Measurements from ENCODE around the gene MYH9.

The MYH9 gene

DNA sequence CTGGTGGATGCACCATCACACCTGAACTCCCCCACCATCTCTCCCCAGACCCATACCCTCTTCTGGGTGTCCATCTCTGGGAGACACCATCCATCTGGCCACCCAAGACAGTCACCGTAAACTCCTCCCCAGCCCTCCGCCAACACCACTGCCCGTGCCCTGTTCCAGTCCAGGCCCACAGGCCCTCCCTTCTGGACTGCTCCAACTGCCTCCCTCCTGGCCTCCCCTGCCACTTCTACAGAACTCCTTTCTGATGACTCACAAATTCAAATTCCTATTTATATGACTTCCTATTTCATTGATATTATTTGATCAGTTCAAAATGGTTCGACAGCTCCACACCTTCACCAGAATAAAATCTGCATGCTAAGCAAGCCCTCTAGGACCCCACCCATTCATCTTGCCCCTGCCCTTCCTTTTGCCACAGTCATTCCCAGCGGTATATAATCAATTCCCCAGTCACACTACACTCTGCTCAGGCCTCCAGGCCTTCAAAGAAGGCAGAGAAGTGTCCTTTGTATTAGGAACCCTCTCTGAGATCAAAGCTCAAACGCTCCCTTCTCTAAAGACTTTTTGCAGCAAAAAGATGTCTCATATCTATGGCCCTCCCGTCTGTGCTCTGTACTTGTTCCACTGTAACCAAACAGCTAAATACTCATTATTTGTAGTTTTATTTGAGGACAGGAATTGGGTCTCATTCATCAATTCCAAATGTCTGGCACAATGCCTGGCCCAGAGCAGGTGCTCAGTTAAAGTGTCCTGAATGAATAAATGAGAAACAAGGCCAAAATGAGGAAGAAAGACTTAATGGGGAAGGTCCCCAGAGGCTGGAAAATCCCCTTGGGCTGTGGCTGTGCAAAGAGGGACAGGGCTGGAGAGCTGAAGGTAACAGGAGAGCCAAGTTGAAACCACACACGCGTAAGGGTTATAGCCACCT is 29.0 kb downstream of the MYH9 start:
- Mint-ChIP-seq H3K27me3 (no peaks in the 10 kb centered on the region), H3K27ac (peak overlapping the region; percentile 91), H3K4me3 (peak overlapping the region; percentile 67), H3K9me3 (no peaks in the 10 kb centered on the region), H3K36me3 (ENCODE audit: low read depth) (peaks cover 57% of the 10 kb centered on the region), H3K4me1 (ENCODE audit: low read depth) (peaks cover 100% of the 10 kb centered on the region)

- Mint-ChIP-seq H3K27ac (peak overlapping the region; percentile 95), H3K9me3 (no peaks in the 10 kb centered on the region), H3K4me1 (ENCODE audit: low read depth) (peaks cover 100% of the 10 kb centered on the region), H3K36me3 (ENCODE audit: low read depth) (peaks cover 46% of the 10 kb centered on the region), H3K27me3 (no peaks in the 10 kb centered on the region), H3K4me3 (peak overlapping the region; percentile 78)
Observed at GRCh38 chr22:36356708-36357624, 30.8 kb downstream of the MYH9 start.

- Mint-ChIP-seq H3K4me3 (peak overlapping the region; percentile 75), H3K9me3 (no peaks in the 10 kb centered on the region), H3K27ac (peak overlapping the region; percentile 95), H3K4me1 (ENCODE audit: low read depth) (peaks cover 100% of the 10 kb centered on the region), H3K36me3 (ENCODE audit: low read depth) (peaks cover 41% of the 10 kb centered on the region), H3K27me3 (no peaks in the 10 kb centered on the region)
Observed at GRCh38 chr22:36355894-36356293, 31.9 kb downstream of the MYH9 start.

DNA sequence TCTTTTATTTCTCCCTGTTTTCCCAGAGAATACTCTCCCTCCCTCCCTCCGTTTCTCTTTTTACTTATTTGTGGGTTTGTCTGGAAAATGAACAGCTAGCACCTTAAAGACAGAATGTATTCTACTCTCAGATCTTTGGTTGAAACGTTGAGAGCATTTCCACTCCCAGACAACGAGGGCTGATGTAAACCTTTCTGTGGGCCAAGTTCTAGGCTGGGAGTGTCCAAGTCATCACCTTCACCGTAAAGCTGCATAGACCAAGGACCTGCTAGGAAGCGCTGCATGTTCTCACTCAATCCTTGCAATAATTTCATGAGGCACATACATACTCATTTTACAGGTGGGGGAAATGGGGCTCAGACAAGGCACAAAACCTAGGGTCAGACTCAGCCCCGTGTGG is 32.4 kb downstream of the MYH9 start:
- Mint-ChIP-seq H3K4me1 (ENCODE audit: low read depth) (peaks cover 100% of the 10 kb centered on the region), H3K27ac (peak overlapping the region; percentile 95), H3K36me3 (ENCODE audit: low read depth) (peaks cover 45% of the 10 kb centered on the region), H3K4me3 (peak overlapping the region; percentile 75), H3K9me3 (no peaks in the 10 kb centered on the region), H3K27me3 (no peaks in the 10 kb centered on the region)

DNA sequence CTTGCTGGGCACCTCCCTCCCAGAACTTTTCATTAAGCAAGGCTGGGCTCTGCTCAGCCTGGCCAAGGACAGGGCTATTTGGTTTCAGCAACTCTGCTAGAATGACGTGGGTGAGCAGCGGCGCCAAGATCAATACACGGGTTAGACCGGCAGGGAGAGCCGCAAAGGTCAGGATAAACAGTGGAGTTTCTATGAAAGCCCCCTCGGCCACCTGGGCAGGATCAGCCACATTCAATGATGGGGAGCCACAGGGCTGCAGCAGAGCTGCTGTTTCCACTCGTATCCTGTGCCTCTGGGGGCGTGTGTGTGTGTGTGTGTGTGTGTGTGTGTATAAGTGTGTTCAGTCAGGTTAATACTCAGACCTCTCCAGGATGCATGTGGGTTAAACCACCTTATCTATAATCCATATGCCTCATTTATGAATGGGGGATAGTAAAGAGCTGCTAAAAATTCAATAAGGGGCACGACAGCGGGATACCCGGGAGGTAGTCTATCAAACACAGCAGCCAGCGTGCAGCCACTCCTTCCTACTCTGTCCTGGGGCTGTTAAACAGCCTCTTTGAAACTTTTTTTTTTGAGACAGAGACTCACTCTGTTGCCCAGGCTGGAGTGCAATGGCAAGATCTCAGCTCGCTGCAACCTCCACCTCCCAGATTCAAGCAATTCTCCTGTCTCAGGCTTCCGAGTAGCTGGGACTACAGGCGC is 34.8 kb downstream of the MYH9 start:
- H3K4me3 Mint-ChIP-seq, result peak overlapping the region; percentile 45
- H3K9me3 Mint-ChIP-seq, result no peaks in the 10 kb centered on the region
- H3K27me3 Mint-ChIP-seq, result no peaks in the 10 kb centered on the region
- peak overlapping the region; percentile 93 for H3K27ac Mint-ChIP-seq
- peaks cover 94% of the 10 kb centered on the region for H3K4me1 Mint-ChIP-seq (ENCODE audit: low read depth)
- H3K36me3 Mint-ChIP-seq (ENCODE audit: low read depth), result peaks cover 44% of the 10 kb centered on the region

DNA sequence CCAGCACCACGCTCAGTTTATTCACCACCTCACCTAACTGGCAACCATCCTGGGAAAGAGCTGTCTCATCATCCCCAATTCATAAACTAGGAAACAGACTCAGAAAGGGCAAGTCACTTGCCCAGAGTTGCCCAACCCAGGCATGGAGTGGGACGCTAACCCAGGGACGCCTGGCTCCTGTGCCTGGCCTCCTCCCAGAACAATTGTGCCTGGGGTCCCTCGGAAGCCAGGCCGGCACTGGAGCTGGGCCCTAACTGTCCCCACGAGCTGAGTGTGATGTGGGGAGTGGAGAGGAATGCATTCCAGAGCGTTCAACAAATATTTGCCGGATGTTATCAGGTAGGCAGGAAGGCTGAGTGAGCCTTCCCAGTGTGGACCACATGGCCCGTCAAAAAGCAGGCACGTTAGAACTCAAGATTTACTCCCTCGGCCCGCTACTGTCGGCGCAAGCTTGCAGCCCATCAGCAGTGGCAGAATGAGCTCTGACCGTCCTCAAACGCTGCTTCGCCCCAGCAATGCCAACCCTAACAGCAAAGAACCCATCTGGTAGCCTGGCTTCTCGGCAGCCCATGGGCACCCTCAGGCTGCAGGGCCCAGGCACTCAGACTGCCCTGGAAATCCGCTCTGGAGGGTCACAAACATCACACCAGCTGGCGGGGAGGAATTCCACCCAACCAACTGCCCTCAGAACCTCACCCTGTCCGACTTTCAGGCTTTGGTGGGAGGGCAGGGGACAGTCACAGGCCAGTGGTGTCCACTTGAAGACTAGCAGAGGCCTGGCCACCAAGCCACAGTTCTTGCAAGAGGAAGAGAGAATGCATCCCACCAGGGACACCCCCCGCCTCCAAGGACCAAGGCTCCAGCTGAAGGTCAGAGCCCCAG is 35.6 kb downstream of the MYH9 start:
- peaks cover 93% of the 10 kb centered on the region for H3K4me1 Mint-ChIP-seq (ENCODE audit: low read depth)
- peak overlapping the region; percentile 45 for H3K4me3 Mint-ChIP-seq
- no peaks in the 10 kb centered on the region for H3K27me3 Mint-ChIP-seq
- peak overlapping the region; percentile 93 for H3K27ac Mint-ChIP-seq
- no peaks in the 10 kb centered on the region for H3K9me3 Mint-ChIP-seq
- H3K36me3 Mint-ChIP-seq (ENCODE audit: low read depth), result peaks cover 51% of the 10 kb centered on the region

DNA sequence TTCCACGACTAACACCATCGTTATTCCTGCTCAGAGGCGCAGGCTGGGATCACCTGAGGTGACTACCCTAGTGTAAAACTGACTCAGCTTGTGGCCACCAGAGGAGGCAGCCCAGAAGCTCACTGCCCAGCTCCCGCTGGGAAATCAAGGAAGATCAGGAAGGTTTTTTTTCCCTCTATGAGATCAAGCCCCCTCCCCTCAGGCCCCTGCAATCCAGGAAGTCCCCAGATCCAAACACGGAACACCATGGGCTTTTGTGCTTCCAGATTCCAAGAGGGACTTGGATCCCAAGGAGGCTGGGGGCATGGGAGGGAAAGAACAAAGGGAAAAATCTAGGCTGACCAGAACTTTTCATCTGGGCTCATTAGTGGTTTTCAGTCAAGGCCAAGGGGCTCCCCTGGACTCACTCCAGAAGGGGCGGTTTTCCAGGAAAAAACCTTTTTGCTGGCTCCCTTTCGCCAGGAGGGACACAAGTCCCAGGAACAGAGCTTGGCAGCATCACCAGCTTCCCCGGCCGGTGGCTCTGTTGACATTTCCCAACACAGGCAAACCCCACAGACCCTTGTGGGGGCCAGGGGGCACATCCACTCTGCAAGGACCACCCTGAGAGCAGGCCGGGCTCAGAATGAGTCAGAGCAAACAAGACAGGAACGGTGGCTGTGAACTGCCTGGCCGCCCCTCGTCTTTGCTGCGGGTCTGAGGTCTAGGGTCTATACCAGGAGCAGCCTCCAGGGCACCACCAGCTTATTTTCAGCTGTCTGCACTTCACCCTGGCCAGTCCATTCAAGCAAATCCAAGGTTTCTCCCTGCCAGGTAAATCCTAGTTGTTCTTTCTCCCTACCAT is 36.8 kb downstream of the MYH9 start:
- Mint-ChIP-seq H3K27ac (peak overlapping the region; percentile 93), H3K27me3 (no peaks in the 10 kb centered on the region), H3K9me3 (no peaks in the 10 kb centered on the region), H3K4me3 (peak overlapping the region; percentile 45), H3K36me3 (ENCODE audit: low read depth) (peaks cover 51% of the 10 kb centered on the region), H3K4me1 (ENCODE audit: low read depth) (peaks cover 93% of the 10 kb centered on the region)

GRCh38 chr22:36349726-36350125 is 38.0 kb downstream of the MYH9 start:
- H3K4me3 Mint-ChIP-seq, result no peak overlapping the region
- H3K36me3 Mint-ChIP-seq (ENCODE audit: low read depth), result peaks cover 48% of the 10 kb centered on the region

DNA sequence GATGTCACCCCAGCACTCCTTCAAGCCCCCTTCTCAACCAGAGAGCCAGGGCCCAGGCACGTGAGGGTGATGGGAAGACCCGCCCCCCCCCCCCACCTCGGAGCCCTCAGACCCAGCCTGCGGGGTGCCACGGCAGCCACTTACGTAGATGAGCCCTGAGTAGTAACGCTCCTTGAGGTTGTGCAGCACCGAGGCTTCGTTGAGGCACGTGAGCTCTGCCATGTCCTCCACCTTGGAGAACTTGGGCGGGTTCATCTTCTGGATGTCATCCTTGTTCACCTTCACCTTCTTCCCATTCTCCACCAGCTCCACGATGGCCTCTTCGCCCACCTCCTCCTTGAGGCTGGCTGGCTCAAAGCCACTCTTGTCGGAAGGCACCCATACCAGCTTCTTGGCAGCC is 39.0 kb downstream of the MYH9 start:
- peak overlapping the region; percentile 51 for H3K4me3 Mint-ChIP-seq
- peak overlapping the region; percentile 92 for H3K27ac Mint-ChIP-seq
- peaks cover 93% of the 10 kb centered on the region for H3K4me1 Mint-ChIP-seq (ENCODE audit: low read depth)
- peaks cover 58% of the 10 kb centered on the region for H3K36me3 Mint-ChIP-seq (ENCODE audit: low read depth)
- H3K9me3 Mint-ChIP-seq, result no peaks in the 10 kb centered on the region
- no peaks in the 10 kb centered on the region for H3K27me3 Mint-ChIP-seq

More at GRCh38 chr22:36349726-36350125, 38.0 kb downstream of the MYH9 start:
- Mint-ChIP-seq H3K27ac (peak overlapping the region; percentile 92), H3K9me3 (no peaks in the 10 kb centered on the region), H3K4me1 (ENCODE audit: low read depth) (peaks cover 93% of the 10 kb centered on the region), H3K27me3 (no peaks in the 10 kb centered on the region)

DNA sequence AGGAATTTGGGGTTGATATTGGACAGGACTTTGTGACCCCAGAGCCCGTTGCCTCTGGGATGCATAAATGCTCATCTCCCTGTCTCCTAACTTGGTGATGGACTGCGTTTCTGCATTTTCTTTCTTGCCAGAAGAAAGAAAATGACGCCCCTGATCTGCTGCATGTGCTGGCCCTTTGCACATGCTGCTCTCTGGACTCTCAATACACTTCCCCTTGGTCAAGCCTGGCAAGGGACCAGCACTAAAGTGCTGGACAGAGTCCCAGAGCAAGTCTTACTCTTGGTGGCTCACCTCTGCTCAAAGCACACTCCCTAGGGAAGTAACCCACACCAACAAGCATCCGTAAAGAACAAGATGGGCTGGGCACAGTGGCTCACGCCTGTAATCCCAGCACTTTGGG is 40.7 kb downstream of the MYH9 start:
- H3K4me1 Mint-ChIP-seq (ENCODE audit: low read depth), result peaks cover 93% of the 10 kb centered on the region
- H3K4me3 Mint-ChIP-seq, result no peak overlapping the region
- no peaks in the 10 kb centered on the region for H3K27me3 Mint-ChIP-seq
- H3K27ac Mint-ChIP-seq, result peak overlapping the region; percentile 93
- peaks cover 66% of the 10 kb centered on the region for H3K36me3 Mint-ChIP-seq (ENCODE audit: low read depth)
- no peaks in the 10 kb centered on the region for H3K9me3 Mint-ChIP-seq

- peak overlapping the region; percentile 93 for H3K27ac Mint-ChIP-seq
- peaks cover 93% of the 10 kb centered on the region for H3K4me1 Mint-ChIP-seq (ENCODE audit: low read depth)
- H3K36me3 Mint-ChIP-seq (ENCODE audit: low read depth), result peaks cover 81% of the 10 kb centered on the region
- no peaks in the 10 kb centered on the region for H3K9me3 Mint-ChIP-seq
- H3K27me3 Mint-ChIP-seq, result no peaks in the 10 kb centered on the region
- peak overlapping the region; percentile 68 for H3K4me3 Mint-ChIP-seq
Observed at GRCh38 chr22:36344106-36344827, 43.5 kb downstream of the MYH9 start.

- peak overlapping the region; percentile 68 for H3K4me3 Mint-ChIP-seq
- no peaks in the 10 kb centered on the region for H3K27me3 Mint-ChIP-seq
- H3K9me3 Mint-ChIP-seq, result no peaks in the 10 kb centered on the region
- peaks cover 81% of the 10 kb centered on the region for H3K36me3 Mint-ChIP-seq (ENCODE audit: low read depth)
- peak overlapping the region; percentile 93 for H3K27ac Mint-ChIP-seq
- peaks cover 93% of the 10 kb centered on the region for H3K4me1 Mint-ChIP-seq (ENCODE audit: low read depth)
Observed at GRCh38 chr22:36343720-36344105, 44.1 kb downstream of the MYH9 start.
